ENCODE results near the gene GPC3.

Gene GPC3

DNA sequence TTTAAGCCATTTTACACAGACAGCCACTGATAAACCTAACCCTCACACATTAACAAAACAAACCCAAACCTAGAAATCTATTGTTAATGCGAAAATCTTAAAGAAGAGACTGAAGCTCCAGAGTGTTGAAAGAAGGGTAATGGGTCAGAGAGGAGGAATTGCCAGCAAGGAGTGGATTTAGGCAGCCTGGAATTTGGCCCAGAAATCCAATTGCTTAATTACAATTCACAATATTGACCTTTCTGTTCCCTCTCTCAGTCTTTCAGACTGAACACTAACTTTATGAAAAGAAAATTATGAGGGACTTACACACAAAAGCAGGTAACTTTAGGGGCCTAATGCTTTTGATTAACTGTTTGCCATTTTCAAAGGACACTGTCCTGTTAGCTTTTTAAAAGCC lies 384.9 kb downstream of the GPC3 start:
- DNase-seq (ENCODE audit: low spot score) = no peak

DNA sequence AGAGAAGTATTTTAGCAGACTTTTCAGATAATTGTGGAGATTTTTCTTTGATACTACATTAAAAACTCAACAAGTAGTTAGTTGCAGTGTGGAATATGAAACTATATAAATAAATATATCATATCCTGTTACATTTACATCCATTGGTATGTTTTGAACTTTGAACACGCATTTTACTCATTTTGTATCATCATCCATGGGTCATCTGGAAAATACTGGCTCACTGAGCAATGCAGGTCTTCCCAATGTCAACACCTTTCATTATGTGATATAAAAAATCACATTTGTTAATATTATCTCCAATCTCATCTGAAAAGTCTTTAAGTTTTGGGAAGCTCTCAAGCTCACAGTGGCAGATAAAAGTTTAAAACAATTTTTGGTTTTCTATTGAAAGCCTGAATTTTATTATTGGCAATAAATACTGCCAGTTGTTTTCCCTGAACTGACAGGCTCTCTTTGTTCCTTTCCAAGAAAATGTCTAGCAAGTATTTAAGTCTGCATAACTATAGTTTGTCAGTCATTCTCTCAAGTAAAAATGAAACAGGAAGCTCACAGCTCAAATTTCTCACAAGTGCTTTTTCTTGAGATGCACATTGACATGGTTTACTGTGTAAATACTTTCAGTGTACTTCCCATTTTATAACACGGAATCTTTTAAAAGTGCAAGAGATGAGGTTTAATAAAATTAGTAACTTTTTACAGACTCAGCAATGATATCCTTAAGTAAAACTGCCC lies 386.6 kb downstream of the GPC3 start:
- DNase-seq (ENCODE audit: low spot score) = no peak

DNA sequence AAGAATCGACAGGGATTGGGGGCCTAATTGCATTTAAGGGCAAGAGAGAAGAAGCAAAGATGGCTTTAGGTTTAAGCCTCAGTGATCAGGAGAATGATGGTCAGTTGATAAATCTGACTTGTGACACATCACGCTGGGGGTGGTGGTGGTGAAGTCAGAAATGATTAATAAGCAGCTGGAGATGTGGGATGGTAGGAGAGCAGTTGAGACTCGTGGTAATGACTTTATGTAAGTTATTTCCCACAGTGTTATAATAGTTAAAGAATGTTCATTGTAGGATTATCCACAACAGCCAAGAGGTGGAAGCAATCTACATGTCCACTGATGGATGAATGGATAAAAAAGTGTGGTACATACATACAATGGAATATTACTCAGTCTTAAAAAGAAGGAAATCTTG lies 391.2 kb downstream of the GPC3 start:
- DNase-seq (ENCODE audit: low spot score) = no peak

DNA sequence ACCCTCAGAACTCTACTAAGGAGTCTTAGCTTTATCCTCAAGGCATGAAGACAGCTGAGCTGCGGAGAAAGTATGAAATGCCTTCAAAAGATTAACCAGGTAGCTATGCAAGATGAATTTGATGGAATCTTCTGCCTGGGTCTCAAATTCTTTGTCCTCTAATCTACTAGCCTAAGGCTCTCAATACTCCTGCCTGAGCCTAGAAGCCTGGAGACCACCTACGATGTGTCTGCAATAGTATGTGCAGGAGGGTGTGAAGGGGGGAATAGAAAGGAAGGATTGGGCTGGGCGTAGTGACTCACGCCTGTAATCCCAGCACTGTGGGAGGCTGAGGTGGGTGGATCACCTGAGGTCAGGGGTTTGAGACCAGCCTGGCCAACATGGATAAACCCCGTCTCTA lies 391.9 kb downstream of the GPC3 start:
- DNase-seq (ENCODE audit: low spot score) = no peak

DNA sequence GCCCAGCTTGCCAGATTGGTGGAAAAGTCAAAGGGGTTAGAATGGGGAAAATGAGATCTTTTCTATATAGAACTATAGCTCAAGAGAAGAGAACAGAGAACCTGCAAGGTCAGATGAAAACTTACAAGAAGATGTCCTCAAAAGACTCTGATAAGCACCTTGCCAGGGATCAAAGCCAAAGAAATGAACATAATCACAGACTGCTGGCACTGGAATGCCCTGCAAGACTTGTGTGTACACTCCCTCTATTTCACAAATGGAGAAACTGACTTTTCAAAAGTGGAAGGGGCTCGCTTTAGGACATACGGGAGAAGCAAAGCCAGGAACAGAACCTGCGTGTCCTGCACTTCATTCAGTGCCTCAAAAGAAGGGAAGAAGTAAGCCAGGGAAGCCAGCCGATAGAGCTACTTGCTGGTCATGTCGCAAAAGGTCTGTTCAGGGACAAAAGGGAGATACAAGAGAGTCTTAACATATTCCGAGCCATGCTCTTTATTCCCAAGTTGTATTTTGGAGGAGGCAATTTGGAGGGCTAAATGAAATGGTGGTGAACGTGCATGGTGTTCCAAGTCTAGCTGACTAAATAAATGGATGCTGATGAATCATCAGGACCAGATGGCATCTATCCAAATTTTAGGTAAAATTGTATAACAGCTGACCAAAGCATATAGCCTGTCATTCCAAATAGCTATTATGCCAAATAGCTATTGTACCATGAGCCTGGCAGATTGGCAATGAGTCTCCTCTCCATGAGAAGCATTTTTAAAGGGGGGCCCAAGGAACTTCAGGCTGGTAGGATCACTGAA lies 394.5 kb downstream of the GPC3 start:
- no peak for DNase-seq (ENCODE audit: low spot score)

DNA sequence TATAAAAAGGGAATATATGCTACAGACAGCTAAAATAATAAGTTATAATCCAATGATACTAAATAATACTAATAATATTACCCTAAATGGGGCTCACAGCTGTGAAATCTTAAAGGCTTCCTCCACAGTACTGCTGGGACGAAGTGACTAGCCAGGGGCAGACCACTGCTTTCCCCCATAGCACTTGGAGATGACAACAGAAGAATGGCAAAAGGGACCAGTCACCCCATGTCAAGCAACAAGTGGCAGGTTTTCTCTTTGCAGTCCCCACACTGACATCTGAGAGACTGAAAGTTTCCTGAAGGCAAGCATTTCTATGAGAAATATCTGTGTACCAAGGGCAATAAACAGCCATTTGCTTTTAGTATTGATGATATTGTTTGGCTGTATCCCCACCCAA lies 396.6 kb downstream of the GPC3 start:
- no peak for DNase-seq (ENCODE audit: low spot score)

DNA sequence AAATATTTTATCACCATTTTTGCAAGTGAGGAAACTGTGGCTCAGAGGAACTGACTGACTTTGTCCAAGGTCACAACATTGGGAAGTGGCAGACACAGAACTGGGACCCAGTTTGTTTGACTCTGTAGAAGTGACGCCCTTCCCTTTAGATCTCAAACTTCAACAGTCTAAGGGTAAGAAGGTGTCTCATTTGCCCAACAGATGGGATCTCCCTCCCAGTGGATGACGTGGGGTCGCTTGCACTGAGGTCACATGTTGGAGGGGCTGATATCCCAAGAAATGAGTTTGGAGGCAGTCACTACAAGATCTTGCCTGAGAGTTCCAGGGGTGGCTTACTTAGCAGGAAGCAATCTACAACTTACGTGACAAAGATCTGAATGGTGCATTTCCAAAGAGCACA lies 397.6 kb downstream of the GPC3 start:
- no peak for DNase-seq (ENCODE audit: low spot score)

DNA sequence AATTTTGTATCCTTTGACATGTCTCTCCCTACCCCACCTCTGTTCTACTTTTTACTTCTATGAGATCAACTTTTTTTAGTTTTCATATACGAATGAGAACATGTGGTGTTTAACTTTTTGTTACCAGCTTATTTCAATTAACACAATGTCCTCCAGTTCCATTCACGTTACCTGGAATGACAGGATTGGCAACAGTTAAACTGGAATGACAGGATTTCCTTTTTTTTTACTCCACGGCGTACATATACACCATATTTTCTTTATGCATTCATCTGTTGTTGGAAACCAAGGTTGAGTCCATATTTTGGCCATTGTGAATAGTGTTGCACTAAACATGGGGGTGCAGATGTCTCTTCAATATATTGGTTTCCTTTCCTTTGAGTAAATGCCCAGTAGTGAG lies 398.3 kb downstream of the GPC3 start:
- DNase-seq (ENCODE audit: low spot score) = no peak

DNA sequence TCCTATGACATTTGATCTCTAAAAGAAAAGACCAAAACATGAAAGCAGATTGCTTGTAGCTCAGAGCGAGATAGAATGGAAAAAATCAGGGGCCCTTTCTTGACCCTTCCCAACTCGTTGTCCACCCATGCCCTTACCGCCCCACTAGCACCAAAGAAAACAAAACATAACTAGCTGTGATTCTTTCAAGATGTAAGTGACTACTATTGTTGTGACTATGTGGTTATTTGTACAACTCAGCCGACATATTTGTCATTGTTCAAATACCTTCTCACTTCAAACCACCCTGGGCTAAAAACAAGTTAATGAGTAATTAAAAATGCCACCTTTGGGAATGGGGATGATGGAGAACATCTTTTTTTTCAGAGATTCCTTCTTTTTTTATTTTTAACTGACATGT lies 399.0 kb downstream of the GPC3 start:
- DNase-seq (ENCODE audit: low spot score) = no peak

DNA sequence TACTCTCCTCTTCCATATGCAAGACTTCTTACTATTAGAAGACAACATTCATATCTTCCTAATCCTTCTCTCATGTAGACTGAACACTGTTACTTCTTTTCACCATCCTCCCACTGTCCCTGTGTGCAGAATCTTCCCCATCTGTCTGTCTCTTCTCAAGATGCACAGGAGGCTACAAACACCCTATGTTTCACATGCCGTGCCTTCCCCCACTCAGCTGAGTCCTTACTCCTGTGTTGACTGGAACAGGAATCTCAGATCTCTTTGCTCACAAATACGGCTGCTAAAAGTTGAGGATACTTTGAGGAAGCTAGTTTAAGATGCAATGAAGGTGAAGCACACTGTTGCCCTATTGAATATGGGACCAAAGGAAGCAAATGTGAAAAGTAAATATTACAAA lies 401.6 kb downstream of the GPC3 start:
- no peak for DNase-seq (ENCODE audit: low spot score)

DNA sequence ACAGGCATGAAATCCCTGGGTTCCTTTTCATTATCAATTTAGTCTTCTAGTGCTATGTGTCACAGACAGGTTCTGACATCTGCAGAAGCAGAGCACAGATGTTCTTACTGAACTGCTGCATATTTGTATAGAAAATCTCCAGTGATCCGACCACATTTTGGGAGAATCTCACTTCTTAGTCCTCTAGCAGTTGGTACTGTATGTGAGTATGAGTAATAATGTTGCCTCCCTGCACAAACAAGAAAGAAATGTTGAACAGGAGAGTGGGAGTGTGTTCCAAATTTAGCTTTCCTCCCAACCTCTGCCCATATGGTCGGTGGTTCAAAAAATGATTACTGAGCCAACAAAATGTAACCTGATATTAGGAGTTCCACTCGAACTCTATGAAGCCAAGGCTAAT lies 404.8 kb downstream of the GPC3 start:
- no peak for DNase-seq (ENCODE audit: low spot score)

DNA sequence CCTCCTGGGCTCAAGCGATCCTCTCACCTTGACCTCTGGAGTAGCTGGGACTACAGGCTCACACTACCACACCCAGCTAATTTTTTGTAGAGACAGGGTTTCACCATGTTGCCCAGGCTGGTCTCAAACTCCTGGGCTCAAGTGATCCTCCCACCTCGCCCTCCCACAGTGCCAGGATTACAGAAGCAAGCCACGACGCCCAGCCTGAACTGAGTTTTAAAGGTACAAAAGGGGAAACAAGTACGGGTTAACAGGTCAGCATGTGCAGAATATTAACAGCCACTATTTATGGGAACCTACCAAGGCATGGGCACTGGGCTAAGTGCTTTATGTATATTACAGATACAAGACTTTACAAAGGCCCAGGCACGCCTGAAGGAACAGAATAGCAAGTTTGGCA lies 405.8 kb downstream of the GPC3 start:
- DNase-seq (ENCODE audit: low spot score) = no peak

DNA sequence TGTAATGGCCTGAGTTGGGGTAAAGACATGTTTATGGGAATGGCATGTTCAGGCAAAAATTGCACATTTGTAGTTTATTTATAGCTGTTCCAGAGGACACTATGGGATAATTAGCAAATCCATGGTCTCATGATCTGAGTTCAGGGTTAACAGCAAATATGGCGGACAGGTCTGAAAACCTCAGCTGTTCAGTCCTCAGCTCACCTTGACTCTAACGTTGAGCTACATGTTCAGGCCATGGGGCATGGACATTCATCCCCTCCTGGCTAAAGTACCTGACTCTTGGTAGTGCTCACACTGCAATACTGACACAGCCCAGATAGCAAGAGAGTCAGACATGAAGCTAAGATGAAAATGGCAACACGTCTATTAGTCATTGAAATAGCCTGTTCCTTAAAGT lies 408.5 kb downstream of the GPC3 start:
- no peak for DNase-seq (ENCODE audit: low spot score)

DNA sequence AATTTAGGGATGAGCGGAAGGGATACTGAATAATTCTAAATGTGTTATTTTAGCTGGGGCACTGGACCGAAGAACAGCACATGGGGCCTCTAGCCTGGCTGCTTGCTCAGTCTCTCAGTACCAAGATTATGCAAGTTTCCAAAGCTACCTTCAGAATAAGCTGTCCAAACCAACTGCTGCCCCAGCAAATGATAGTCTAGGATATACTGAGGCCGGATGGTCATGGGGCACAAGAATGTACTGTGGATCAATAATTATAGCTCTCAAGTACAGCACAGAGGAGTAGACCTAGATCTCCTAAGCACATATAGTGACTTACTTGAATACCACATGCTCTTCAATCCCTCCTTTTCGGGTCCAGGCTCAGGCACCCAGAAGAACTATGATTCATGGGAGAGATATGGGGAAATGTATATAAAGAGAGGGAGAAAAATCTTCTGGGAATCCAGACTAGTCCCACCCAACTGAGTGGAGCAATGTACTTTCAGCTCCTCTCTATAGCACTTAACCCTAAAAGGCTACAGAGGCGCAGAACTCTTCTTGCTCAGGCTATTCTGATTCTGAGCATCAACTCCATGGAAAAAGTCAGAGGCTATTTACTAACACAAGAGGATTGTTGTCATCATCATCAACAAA lies 409.8 kb downstream of the GPC3 start:
- DNase-seq (ENCODE audit: low spot score) = no peak

DNA sequence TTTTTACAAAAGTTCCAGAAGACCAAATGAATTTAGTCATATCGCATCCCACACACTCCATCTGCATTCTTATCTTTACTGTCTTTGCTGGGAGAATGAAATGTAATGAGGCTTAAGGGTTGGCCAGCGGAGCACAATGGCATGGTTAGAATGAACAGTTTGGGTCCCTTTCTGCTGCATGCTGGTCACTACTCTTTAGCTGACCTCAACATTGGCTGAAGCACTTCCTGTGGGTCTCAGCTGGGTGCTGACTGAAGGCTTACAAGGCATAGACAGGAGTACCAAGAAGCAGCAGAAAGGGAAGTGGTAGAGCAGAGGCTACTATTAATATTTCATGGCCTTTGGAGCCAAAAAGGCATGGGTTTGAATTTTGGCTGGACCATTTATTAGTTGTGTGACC lies 410.7 kb downstream of the GPC3 start:
- no peak for DNase-seq (ENCODE audit: low spot score)

DNA sequence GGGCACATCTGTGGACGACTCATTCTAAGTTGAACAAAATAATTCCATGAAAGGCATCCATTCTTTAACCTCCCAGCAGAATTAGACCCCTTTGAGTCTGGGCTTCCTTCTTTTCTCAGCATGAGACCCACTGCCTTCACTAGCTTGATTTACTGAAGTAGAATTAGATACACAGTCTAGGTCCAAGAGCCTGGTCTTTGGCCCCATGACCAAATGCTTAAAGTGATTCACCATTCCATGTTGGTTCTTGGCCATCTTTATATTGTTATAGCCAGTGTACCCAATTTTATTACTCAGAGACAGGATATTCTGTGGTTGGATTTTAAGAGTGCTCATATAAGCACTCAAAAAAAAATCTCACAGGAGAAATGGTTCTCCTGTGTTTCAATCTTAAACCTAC lies 414.8 kb downstream of the GPC3 start:
- no peak for DNase-seq (ENCODE audit: low spot score)

DNA sequence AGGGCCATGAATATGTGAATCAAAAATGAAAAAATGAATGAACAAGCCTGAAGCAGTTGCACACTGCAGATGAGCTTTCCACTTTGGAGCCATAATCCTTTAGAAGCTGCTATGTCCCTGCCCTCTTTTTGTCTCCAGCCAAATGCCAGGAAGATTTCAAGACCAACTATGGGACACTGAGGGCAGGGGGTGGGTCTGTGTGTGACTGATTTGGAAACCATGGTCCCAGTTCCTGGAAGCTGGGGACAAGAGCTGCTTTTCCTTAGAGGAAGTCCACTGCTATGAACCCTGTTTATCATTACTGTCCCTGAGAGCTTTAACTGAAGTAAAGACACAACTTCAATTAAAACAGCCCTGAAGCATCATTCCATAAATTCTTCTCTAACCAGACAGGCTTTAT lies 416.2 kb downstream of the GPC3 start:
- DNase-seq (ENCODE audit: low spot score) = no peak

DNA sequence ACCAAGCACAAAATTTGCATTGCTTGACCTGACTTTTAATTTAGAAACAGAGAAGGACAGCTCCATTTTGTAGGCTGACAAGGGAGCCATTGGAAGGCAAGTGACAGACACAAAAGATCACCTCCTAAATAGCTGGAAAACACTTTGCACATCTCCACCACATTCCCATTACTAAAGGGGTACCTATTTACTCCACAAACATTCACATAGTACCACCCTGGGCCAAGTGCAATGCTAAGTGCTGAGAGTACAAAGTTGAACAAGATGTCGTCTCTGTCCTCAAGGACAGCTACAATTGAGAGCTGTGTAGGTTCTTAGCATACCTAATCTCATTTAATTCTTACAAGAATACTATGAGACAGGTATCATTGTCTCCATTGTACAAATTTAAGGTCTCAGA lies 417.3 kb downstream of the GPC3 start:
- DNase-seq (ENCODE audit: low spot score) = no peak

DNA sequence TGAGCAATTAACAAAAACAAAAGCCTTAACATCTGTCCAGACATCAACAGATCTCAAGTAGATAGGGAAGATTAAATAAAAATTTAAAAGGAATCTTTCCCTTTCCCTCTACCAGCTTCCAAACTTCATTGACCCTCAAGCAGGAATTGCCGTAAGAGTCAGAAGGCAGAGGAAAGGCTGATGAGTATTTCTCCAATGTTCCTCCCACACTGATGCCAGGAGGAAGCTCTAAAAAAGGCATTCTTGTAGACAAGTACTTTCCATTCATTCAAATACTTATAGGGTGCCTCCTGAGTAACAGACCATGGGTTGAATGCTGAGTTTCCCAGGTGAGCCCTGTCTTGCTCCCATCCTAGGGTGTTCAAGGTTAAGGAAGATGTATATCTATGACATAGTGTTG lies 418.5 kb downstream of the GPC3 start:
- DNase-seq (ENCODE audit: low spot score) = no peak

DNA sequence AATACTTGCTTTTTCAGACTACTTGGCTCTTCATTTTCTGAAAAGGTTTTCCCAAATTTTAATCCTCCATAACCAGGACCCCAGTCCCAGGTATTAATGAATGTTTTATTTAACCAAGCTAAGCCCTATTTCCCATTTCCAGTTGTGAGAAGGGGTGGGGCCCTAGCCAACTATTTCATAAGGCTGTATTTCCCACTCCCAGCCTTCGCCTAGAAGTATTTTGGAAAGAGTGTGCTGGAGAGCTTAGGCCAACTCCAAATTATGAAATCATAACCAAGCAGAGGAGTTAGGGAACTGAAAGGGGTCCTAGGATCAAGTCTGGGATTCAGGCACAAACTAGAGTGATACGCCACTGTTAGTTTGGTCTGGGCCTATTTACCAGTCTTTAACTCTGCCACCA lies 421.7 kb downstream of the GPC3 start:
- DNase-seq (ENCODE audit: low spot score) = no peak

DNA sequence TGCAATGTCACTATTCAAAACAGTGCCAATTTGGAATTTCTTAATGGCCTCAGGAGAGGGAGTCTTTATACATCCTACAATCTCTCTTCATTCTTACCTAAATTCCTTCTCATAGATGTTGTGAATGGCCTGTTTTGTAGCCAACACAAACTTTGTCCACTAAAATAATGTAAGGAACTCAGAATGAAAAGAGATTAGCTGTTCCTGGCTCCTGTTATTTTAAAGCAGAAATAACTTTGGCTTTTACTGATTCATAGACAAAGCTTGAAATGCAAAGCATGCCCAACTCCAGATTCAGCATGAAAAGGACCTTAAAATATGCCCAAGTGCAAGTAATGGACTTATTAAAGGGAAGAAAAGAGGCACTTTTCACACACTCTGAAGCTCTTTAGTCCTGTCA lies 424.1 kb downstream of the GPC3 start:
- DNase-seq (ENCODE audit: low spot score) = no peak

DNA sequence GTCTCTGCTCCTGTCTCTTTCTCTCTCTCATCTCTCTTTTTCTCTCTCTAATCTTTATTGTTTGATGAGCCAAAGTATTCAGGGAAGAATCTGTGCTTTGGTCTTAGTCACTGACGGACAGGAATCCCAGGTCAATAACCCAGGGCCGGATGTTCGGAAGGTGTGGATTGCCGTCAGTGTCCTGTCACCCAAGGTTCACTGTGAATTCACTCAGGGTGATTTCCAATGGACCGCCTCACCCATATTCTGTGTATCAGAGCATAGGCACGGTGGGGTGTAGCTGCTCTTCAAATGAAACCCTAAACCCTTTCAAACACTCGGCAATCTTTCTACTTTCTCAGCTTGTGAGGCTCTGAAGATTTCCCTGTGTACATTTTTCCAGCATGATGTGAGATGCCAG lies 425.5 kb downstream of the GPC3 start:
- no peak for DNase-seq (ENCODE audit: low spot score)

DNA sequence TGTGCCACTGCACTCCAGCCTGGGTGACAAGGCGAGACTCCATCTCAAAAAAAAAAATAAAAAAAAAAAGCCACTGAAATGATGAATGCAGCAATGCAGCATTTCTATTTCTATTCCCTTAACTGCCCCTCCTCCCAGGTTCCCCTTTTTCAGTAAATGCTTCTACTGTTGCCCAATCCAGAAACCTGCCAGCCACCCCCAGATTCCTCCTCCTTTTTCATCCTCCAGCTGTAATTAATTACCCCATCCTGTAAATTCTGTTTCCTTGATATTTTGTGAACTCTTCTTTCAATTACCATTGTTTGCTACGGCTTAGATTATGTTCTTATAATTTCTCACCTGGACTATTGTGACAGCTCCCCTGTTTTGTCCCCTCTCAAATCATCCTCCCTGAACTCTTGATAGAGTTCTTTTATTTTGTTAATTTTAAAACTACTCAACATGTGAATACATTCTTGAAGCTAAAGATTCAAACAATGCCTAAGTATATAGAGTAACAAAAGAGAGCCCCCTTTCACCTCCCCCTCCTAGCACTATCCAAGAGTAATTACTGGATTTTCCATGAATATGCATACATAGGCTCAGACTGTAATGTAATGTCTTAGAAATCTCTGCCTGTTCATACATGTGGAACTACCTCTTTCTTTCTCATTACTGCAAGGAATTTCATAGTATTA lies 429.5 kb downstream of the GPC3 start:
- DNase-seq (ENCODE audit: low spot score) = no peak
